DMS53 (cell line): Measurements from ENCODE around the gene CBX4.
A peak's percentile ranks its signal among the peaks of the same experiment; 100 is the strongest.

ENCODE experiments used
- DNase-seq: peaks from one replicate; lab custom pipeline; 2025; lab: John Stamatoyannopoulos, UW

CBX4 gene

DNA sequence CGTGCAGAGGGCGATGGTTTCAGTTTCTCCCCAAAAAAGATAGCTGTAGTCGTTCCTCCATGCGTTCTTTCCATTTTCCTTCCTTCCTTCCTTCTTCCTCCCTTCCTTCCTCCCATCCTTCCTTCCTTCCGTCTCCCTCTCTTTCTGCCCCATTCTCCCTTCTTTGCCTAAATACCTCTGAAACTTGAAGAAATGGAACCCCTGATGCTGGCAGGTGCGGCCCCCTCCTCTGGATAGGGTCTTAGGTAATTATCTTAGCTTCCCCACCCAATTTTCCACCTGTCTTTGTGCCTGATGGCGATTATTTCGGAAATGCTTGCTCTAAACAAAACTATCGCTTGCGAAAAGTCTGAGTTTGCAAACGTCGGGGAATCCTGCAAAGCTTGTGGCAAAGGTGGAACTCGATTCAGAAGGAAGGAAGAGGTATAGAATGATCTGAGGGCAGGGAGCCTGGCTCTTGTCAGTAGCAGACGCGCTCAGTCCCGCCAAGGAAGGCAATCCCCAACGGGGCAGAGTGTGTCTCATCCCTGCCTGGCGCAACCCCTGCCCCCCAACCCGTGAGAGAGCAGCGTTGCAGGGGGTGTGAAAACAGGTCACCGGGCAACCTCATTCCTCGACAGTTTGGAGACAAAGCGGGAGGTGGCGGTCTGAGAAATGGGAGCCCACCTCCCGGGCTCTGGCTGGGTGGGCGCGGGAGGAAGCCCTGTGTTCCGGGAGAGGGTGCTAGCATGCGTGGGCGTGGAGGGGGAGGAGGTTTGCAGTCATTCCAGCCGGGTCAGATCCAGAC lies 39.5 kb downstream of the CBX4 start:
- peak; percentile 42 for DNase-seq

DNA sequence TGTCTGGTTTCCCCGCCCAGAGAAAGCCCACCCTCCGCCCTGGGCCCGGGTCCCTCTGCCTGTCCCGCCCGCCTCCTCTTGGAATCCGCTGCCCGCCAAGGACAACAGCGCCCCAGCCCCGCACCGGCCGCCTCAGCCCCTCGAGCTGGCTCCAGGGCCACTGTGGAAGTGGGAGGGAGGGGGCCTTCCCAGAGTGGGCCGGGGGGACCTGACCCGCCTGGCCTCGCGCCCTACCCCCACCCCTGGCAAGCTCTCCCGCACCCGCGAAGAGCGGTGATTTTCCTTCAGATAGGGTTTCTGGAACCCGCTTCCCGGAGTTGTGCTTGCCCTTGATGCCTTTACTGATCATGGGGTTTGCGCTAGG lies 40.1 kb downstream of the CBX4 start:
- DNase-seq: peak; percentile 32

DNA sequence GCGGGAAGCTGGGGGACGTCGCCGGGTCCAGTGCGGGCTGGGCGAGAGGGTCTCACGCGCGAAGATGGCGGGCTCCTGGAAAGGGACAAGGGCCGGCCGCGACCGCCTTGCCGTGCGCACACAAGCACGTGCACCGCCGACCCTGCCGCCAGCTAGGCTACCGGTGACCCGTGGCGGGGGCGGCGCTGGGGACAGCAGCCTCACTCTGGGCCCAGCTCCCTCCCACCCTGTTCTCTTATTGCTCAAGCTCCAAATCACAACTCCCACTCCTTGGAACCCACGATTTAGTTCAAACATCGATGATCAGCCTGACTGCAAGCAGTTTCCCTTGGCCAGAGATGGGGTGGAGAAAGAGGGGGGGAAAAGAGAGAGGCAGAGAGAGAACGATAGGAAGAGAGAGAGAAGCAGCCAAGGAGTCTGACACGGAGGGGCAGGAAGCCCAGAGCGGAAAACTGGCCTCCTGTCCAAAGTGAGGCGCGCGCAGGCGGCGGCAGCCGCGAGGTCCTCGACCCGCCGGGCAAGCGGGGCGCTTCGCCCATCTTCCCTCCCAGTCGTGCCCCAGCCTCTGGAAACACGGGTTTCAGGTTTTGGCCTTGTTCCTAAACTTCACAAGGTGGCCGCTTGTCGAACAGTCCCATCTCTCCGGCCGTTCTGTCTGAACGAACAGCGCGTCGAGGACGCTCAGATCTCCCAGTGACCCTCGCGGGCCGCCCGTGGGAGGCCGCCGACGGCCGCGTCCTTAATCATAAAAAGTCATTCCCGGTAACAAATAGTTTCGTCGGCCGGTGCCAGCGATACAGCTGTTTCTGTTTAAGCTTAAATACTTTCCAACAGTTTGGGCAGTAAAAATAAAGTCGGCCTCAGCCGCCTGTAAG lies 40.7 kb downstream of the CBX4 start:
- peak; percentile 77 for DNase-seq

DNA sequence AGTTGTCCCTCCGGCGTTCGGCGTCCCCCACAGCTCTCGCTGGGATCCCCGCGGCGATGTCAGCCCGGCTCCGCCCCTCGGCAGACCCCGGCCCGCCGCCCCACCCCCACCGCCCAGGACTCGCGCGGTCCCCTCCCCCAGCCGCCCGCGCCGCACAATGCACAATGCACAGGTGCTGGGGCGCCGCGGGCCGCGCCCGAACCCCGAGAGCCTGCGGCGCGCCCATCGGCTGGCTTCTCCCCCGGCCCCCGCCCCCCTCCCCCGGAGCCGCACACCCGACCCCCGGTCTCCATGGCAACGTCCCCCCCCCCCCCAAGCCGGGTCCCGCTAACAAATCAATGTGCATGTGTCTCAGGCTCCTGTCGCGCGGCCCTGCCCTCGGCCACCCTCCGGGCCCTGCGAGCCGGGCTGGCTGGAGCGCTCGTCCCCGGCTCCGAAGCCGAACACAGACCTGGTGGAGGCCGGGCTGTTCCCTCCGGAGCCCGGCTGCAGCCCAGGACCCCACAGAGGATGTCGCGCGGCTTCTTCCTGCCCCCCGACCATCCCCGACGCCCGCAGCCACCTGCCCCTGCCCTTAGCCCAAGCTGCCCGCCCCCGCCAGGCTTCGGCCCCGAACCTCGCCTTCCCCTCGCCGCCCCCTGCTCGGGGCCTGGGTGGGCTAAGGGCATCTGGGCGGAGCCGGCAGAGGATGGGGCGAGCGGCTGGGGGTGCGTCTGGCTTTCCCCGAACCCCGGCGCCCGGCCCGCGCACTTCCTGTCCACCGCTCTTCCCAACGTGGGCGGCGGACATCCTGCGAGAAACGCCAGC lies 41.5 kb downstream of the CBX4 start:
- DNase-seq: peak; percentile 77

DNA sequence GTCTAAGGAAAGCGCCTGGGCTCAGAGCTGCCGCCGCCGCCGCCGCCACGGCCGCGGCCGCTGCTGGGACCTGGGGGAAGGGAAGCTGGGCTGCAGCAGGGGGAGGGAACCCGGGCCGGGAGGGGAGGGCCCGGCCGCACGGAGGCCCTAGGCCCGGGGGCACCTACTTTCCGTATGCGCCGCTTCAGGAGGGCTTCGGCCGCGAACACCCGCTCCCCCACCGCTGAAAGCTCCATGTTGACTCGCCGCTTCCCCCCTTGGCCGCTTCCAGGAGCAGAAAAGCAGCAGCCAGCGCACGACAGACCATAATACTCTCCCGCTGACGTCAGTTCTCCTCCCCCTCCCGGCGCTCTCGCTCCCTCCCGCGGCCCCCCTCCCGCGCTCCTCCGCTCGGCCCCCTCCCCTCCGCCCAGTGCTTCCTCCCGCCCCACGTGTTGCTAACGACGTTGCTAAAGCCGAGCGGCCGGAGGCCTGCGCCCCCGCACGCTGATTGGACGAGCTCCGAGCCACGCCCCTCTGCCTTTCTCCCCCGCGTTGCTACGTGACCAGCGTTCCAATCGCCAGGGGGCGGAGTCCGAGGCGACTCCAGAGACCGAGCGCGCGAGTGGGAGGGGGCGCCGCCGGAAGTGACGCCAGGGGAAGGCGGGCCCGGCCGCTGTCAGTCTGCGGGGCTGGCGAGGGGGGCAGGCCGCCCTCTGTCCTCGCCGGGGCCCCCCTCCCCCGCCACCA lies 42.3 kb downstream of the CBX4 start, which contains the start of gene CBX8:
TSS of gene CBX8 (minus strand) at position 315 of the 729 bp plus-strand sequence. CDS start at position 236, 79 bp downstream.
- peak; percentile 100 for DNase-seq

DNA sequence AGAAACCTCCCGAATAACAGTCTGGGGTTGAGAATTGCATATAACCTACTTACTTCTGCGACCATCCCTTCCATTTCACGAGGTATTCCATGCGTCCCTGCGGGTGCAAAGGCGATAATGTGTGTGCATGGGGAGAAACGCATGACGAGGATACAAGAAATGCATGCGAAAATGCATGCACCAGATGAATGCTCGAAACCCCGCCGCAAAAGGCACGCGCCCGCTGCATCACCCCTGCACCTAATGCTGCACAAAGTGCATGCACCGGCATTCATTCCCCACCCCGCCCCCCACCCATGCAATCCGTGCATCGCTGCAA lies 42.8 kb downstream of the CBX4 start:
- no peak for DNase-seq

DNA sequence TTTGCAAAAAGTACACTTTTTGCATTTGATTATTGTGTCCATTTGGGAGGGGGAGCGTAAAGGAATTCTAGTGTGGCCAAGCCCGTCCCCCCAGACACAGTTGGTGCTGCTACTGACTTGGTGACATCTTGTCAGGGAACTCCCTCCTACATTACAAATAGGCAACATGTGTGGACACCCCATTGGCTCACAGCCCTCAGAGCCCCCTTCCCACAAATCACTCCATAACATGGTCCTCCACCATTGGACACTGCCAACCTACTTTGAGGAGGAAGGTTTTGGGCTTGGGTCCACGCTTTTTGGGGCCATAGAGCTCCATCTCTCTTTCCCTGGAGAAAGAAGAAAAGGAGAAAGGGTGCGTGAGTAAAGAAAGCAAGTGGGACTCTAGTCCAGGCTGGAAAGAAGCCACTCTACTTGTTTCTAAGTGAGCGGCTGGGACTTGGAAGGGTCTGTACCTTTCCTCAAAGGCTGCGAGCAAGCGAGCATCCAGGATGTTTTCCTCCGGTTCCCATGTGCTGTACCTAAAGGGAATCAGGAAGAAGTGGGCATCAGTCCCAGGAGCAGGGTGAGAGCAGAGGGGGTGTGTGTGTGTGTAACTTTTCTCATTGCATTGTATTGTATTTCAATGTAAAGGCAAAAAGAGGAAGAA lies 43.3 kb downstream of the CBX4 start:
- DNase-seq: no peak

DNA sequence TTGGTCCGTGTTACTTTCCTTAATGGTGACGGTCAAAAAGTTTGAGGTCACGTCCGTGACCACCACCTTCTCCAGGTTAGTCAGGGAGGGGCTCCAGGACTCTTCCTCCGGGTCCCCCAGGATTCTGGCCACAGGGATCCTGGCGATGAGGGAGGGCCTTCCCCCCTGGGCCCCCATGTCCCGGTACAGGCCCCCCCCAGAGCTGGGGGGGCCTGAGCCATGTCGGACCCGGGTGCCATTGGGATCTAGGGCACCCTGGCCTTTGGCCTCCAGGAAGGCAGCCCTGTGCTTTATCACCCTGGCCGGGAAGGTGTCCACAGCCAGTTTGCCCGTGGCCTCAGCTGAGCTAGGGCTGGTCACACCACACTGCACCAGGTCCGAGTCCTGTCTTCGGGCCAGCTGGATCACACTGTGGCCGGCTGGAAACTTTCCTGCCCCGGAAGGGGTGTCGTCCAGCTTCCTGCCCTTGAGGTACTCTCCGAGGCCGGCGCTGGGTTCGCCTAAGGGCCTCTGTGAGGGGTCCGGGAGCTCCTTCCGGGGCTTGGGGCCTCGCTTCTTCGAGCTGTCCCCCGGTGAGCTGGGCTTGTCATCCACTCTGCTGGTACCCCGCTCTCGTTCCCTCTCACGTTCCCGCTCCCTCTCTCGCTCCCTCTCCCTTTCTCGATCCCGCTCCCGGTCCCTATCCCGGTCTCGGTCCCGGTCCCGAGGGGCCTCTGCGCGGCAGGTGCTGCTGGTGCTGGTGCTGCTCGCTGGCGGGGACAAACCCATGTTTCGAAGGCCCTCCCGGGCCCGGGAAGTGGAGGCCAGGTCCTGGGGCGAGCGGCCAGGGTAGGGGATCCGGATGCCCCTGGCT lies 44.4 kb downstream of the CBX4 start:
- no peak for DNase-seq

DNA sequence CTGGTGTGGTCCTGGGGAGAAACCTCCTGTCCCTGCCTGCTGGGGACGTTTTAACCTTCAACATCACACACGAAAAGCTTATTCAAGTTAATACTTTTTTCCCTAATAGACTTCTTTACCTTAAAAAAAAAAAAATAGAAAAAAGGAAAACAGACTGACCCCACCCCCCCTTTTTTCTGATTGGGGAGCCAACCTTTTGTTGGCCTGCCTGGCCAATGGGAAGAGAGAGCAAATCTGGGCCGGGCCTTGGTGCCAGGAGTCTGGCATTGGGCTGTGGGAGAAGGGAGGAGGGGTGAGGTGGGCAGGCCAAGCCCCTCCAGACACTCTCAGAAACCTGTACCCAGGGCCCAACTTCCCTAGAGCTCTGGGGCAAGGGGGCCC lies 45.3 kb downstream of the CBX4 start:
- no peak for DNase-seq

DNA sequence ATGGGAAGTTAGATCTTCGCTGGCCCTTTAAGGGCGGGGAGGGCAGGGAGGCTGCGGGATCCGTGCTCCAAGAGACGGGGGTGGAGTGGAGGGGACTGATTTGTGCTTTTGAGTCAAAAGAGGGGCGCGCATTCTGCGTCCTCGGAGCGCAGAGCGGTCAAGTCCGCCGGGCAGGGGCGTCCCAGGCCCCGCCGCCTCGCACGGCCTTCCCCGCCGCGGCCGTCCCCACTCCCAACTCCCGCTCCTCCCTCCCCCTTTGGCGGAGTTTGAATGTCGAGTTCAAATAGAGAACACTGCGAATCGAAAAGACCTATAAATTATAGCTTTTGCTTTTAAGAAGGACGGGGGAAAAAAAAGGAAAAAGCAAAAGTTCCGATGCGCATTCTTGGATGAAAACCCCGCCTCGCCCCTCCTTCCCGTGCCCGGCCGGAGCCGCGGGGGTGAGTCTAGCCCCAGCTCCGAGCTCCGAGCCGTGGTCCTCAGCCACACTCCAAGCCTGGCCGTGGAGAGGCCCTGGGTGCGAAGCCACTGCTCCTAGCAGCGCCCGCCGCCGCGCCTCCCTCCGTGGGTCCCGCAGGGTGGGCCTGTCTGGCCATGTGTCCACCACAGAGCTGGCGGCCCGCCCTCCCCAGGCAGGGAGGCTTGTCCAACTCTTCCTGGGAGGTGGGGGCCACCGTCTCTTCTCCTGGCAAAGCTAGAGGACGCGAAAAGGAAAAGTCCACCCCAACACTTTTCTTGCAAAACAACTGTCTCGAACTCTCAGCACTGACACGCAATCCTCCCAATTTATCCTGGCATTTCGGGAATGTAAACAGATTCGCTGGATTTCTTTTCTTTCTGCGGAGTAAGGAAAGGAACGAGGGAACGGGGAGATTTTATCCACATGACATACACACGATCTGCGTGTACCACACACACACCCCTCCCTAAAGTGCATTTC lies 46.0 kb downstream of the CBX4 start:
- DNase-seq: peak; percentile 31

DNA sequence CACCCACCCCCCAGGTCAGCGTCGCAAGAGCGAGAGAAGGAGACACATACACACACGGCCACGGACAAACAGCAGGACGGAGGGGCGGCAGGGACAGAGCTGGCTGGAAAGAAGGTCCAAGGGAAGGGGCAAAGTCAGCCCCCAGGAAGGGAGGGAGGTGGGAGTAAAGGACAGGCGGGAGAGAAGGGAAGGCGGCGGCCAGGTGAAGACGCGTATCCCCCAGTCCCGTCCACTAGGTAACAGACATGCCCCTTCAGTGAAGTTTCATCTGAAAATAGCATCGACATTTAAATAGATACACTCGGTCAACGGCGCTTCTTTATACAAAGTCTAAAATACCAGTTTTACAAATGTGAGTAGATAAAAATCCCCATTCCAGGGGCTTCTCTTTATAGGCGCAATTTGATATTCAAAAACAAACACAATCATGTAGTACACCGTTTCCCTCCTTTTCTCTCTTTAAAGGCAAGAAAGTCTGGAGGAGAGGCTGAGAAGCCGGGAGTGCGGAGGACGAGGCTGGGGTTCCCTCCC lies 46.8 kb downstream of the CBX4 start:
- no peak for DNase-seq

DNA sequence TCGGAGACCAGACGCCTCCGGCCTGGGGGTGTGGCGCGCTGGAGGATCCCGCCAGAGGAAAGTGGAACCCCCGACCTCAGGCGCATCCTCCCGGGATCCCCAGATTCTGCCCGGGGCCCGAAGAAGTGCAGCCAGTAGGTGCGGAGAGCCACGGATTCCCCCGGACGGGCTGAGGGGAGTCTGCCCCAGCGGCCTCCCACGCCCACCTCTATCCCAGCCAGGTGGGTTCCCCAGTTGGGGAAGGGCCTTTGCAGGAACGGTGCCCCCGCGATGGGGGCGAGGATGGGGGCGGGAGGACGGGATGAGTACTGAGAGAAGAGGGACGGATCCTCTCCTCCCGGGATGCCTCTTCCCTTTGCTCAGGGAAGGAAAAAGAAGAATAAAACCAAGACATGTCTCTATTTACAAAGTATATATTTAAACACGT lies 47.5 kb downstream of the CBX4 start:
- no peak for DNase-seq

DNA sequence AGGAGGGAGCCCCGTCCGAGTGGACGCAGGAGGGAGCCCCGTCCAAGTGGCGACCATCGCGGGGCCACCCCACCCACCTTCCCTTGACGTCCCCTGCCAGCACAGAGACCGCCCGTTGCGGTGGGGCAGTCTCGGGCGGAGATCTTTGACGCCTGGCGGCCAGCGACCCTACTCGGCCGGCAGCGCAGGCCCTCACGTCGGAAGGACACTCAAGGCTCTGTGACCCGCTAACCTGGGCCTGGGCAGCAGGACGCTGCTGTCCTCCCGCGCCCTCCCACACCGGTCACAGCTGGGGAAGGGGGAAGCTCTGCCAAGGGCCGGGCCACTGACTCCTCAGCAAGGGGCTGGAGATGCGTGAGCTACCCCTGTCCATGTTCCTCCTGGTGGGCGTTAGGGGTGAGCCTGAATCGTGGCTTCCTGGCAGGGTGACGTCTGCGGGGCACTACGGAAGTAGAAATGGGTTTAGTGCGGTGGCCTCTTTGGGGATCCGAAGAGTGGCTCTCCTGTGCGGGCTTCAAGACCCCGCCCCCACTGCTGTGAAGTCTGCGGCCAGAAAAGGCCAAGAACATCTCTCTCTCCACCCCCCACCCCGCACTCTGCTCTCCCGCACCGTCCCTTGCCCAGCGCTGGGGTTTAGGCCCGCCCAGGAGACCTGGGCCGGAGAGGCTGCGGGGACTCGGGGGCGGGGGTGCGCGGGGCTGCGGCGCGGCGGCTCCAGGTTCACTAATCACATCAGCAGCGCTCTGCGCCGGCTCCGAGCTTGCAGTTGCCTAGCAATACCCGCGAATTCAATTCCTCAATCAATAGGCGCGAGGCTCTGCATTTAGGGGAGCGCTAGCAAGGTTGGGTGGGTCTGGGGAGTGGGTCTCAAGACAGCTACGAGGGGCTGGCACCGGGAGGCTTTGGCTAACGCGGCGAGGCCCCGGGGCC lies 48.2 kb downstream of the CBX4 start:
- peak; percentile 25 for DNase-seq

DNA sequence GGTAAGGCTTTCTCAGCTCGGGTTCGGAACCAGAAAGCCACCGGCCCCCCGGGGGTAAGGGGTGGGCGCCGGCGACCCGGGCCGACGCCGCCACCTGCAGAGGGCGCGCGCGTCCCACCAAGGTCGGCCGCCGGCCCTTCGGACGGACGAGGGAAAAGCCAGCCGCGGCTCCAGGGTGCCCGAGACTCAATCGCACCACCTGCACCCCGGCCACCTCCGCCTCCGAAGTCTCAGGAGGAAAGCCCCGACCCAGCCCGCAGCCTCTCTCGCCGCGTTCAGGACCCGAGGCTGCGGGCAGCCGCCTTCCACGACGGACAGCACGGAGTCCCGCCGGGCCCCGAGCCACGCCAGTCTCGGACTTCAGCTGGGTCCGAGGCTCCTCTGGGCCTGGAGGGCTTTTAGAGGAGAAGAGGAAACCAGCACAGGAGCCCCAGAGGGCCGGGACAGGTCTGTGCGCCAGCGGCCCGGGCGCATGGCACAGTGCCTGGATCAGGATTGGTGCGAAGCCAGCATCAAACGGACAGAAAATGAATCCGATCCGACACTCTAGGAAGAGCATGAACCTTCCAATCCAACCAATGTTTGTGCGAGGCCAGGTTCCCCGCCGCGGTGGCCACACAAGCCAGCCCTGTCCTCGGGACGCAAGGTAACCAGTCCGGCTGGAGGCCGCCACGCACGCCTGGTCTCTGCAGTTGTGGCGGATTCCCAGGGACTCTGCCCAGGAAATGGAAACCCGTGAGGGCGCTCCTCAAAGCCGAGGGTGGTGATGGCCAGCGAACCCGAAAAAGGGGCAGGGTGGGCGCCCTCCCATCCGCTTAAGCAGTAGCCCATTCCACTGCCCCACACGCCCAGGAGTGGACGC lies 49.1 kb downstream of the CBX4 start:
- peak; percentile 63 for DNase-seq

DNA sequence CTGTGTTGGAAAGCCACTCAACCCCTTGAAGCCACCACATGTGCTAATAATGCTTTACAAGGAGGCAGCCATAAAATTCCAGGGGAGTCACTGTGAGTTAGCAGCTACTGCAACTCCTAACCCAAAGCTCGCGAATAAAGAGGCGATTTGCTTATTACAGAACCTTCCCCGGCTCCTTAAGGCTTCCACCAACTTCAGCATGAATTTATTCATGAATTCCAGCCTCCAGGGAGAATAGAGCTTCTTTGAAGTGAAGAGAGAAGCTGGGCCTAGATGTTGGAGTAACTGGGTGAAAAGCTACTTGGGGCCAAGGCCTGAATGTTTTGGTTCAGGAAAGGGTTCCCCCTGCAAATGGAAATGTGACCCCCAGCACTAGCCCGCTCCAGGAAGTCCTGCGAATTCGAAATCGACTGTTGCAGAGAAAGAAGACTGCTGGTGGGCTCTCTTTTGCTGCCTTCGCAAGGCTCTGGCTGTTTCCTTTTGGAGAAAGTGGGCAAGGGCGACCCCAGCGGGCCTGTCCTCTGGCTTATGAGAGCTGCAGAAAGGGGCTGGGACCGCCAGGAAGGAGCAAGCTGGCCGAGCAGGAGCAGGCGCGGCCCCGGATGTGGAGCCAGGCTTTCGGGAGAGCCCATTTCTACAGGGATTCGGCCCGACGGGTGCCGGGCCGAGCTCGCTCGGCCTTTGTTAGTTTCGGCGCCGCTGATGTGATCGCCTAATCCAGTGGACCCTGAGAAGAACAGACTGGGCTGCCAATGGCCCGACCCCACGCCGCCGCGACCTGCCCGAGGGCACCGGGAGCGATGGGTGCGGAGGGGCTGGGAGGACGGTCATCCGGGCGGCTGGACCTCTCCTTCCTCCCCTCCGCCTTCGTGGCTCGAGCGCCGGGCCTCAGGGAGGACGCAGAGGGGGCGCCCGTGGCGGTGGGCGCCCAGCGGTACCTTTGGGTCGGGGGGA lies 50.0 kb downstream of the CBX4 start:
- no peak for DNase-seq

DNA sequence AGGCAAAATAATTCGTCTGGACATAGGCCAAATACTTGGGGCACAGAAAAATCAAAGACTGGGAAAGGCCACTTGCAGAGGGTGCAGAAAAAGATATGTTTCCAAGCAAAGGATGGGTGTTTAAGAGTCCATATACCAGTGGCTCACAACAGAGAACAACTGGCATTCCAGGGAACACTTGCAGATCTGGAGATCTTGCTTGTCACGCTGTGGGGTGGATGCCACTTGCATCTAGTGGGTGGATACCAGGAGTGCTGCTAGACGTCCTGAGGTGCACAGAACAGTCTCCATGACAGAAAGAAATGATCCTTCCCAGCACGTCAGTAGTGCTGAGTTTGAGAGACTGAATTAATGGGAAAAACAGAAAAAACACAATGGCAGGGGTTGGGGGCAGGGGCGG lies 50.8 kb downstream of the CBX4 start:
- DNase-seq: no peak
